Ishikawa (cell line): ENCODE measurements around the gene OGDHL.

Source experiments
- CEBPB ChIP-seq: IDR thresholded peaks from 2 replicates; pipeline ENCODE4 v1.6.1; 2012
- CREB1 ChIP-seq: IDR thresholded peaks from 2 replicates; pipeline ENCODE4 v1.6.1; 2012; ENCODE audit warnings: low read depth
- EGR1 ChIP-seq: IDR thresholded peaks from 2 replicates; pipeline ENCODE4 v1.6.1; 2012
- EP300 ChIP-seq: IDR thresholded peaks from 2 replicates; pipeline ENCODE4 v1.6.1; 2012; ENCODE audit warnings: borderline replicate concordance
- FOXM1 ChIP-seq: IDR thresholded peaks from 2 replicates; pipeline ENCODE4 v1.6.1; 2012; ENCODE audit warnings: low read depth, borderline replicate concordance
- NFIC ChIP-seq: IDR thresholded peaks from 2 replicates; pipeline ENCODE4 v1.6.1; 2012
- RAD21 ChIP-seq: IDR thresholded peaks from 2 replicates; pipeline ENCODE4 v1.6.1; 2012; ENCODE audit warnings: low read depth
- TAF1 ChIP-seq: IDR thresholded peaks from 2 replicates; pipeline ENCODE4 v1.6.1; 2012; ENCODE audit warnings: low read depth, mild to moderate bottlenecking
- TCF12 ChIP-seq: IDR thresholded peaks from 2 replicates; pipeline ENCODE4 v1.6.1; 2012; ENCODE audit warnings: low read depth
- TEAD4 ChIP-seq: IDR thresholded peaks from 2 replicates; pipeline ENCODE4 v1.6.1; 2012
- YY1 ChIP-seq: IDR thresholded peaks from 2 replicates; pipeline ENCODE4 v1.6.1; 2012; ENCODE audit warnings: low read depth
- ZBTB7A ChIP-seq: IDR thresholded peaks from 2 replicates; pipeline ENCODE4 v1.6.1; 2012; ENCODE audit warnings: low read depth
- TF ChIP-seq, protein P1 (sequence below): IDR thresholded peaks from 2 replicates; pipeline ENCODE4 v1.6.1; 2012
- TF ChIP-seq, protein P2 (sequence below): IDR thresholded peaks from 2 replicates; pipeline ENCODE4 v1.6.1; 2012
- TF ChIP-seq, protein P3 (sequence below): IDR thresholded peaks from 2 replicates; pipeline ENCODE4 v1.6.1; 2012; ENCODE audit warnings: low read depth, mild to moderate bottlenecking

Gene OGDHL

DNA sequence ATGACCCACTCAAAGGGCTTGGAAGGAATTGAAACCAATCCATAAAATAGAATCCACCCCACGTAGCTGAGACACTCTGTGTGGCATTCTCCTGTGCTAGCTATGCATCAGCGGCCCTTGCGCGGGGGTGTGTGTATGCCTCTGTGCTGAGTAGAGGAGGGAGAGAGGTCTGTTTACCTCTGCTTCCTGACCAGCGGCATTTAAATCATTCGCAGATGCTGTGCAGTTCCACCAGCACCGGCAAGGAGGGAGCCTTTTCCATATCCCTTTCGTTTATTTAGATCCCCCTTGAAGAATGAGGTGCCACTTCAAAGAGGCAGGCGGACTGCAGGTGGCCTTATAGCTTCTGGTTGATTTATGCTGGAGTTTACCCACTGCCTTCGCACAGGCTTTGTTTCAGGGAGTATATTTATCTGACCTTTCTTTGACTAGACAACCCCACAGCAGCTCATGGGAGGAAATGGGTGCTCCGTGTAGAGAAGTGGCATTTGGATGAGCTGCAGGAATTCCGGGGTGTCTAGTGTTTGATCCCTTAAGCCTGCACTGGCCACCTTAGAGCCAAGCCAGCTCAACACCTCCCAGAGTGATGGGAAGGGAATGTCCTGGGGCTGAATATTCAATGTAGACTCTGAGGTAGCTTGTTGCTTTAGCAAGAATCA, 71.3 kb downstream of the OGDHL start:
- TF ChIP-seq CREB1, result no peak
- no peak for TF ChIP-seq TCF12
- no peak for TF ChIP-seq TEAD4
- no peak for TF ChIP-seq NFIC
- TF ChIP-seq RAD21, result no peak
- TF ChIP-seq, protein P1, sequence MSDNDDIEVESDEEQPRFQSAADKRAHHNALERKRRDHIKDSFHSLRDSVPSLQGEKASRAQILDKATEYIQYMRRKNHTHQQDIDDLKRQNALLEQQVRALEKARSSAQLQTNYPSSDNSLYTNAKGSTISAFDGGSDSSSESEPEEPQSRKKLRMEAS, result no peak

DNA sequence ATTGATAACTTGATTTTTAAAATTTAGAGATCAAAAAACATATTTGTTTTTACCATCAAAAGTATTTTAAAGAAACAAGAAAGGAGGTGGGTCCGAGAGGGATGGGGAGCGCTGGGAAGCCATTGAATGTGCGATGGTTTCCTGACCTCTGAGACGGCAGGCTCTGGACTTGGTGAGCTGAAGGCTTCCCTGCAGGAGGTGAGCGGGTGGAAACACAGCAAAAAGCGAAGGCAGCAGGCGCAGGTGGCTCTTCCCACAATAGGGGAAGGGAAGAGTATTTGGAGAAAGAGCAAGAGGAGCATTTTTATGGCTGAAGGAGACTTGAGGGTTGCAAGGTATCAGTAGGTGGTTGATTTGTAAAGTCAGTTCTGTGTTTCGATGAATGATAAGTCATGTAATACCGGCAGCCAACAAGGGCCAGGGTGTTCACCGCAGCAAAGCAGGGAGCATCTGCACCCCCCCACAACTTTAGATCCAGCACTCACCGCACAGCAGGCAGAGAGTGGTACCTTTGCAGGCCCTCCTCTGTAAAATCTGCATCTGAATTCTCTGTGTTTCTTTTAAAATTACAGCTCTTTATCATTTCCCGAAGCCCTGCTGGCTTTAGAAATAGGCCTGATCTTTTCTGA, 72.1 kb downstream of the OGDHL start:
- TF ChIP-seq, protein P2, sequence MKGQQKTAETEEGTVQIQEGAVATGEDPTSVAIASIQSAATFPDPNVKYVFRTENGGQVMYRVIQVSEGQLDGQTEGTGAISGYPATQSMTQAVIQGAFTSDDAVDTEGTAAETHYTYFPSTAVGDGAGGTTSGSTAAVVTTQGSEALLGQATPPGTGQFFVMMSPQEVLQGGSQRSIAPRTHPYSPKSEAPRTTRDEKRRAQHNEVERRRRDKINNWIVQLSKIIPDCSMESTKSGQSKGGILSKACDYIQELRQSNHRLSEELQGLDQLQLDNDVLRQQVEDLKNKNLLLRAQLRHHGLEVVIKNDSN, result no peak
- TF ChIP-seq ZBTB7A (no peak), RAD21 (no peak)
- TF ChIP-seq, protein P3, sequence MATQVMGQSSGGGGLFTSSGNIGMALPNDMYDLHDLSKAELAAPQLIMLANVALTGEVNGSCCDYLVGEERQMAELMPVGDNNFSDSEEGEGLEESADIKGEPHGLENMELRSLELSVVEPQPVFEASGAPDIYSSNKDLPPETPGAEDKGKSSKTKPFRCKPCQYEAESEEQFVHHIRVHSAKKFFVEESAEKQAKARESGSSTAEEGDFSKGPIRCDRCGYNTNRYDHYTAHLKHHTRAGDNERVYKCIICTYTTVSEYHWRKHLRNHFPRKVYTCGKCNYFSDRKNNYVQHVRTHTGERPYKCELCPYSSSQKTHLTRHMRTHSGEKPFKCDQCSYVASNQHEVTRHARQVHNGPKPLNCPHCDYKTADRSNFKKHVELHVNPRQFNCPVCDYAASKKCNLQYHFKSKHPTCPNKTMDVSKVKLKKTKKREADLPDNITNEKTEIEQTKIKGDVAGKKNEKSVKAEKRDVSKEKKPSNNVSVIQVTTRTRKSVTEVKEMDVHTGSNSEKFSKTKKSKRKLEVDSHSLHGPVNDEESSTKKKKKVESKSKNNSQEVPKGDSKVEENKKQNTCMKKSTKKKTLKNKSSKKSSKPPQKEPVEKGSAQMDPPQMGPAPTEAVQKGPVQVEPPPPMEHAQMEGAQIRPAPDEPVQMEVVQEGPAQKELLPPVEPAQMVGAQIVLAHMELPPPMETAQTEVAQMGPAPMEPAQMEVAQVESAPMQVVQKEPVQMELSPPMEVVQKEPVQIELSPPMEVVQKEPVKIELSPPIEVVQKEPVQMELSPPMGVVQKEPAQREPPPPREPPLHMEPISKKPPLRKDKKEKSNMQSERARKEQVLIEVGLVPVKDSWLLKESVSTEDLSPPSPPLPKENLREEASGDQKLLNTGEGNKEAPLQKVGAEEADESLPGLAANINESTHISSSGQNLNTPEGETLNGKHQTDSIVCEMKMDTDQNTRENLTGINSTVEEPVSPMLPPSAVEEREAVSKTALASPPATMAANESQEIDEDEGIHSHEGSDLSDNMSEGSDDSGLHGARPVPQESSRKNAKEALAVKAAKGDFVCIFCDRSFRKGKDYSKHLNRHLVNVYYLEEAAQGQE, result no peak
- TF ChIP-seq, protein P1, result no peak

DNA sequence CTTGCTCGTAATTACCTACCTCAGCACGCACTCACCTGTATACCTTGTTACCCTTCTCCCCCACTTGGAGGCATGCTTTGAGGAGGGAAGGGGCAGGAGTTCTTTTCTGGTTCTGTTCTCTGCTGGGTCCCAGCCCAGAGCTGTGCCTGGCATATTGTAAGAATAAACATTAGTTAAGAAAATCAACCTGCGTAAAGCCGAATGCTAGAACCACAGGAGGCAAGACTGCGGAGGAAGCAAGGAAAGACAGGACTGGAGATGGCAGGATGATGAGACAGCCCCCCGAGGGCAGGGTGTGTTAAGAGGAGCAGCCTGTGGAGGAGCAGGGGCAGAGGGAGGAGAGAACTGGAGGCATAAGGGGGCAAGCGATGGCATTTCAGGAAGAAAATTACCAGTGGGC, 73.2 kb downstream of the OGDHL start:
- TF ChIP-seq, protein P2, result no peak
- TF ChIP-seq, protein P1, result no peak
- TF ChIP-seq CEBPB, result no peak
- no peak for TF ChIP-seq RAD21
- no peak for TF ChIP-seq TAF1
- no peak for TF ChIP-seq TEAD4
- no peak for TF ChIP-seq NFIC
- no peak for TF ChIP-seq EP300
- TF ChIP-seq CREB1, result no peak
- TF ChIP-seq TCF12, result no peak
- no peak for TF ChIP-seq FOXM1
- no peak for TF ChIP-seq EGR1
- TF ChIP-seq YY1, result no peak
- no peak for TF ChIP-seq ZBTB7A
- TF ChIP-seq, protein P3, result no peak

DNA sequence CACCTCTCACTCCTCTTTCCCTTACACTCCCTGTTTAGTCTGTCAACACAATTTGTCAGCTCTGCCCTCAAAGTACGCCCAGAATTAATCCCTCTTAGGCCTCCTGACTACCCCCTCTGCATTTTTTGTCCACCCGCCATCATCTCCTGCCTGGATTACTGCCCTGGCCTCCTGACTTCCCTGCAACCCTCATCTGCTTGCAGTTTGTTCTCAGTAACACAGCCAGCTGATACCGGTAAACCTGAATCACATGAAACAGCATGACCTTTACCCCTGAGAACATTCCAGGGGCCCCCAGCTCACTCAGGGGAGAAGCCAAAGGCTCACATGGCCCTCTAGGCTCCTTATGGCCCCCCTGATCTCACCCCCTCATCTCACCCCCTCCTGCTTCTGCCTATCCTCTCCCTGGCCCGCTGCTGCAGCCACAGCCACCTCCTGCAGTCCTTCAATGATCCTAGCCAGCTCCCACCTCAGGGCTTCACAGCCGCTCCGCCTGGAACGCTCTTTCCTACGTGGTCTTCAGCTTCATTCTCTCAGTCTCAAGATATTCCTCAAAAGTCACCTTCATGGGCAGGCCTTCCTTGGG, 73.8 kb downstream of the OGDHL start:
- no peak for TF ChIP-seq TCF12
- TF ChIP-seq CREB1, result no peak
- TF ChIP-seq EGR1, result no peak
- TF ChIP-seq CEBPB, result no peak
- TF ChIP-seq NFIC, result no peak
- TF ChIP-seq, protein P3, result no peak

DNA sequence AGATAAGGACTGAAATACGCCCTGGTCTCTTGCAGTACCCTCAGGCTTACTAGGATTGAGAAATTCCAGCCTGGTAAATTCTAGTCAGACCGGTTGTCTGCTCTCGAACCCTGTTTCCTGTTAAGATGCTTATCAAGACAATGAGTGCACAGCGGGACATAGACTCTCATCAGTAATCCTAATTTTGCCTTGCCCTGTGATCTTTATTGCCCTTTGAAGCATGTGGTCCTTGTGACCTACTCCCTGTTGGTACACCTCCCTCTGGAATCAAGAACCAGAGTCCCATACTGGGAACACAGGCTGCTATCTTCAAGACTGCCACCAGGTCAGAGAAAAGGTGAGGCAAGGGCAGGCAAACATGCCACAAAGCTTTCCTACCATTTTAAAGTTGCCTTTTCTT, 75.5 kb downstream of the OGDHL start:
- no peak for TF ChIP-seq EGR1
- TF ChIP-seq, protein P2, result no peak
- TF ChIP-seq TEAD4, result no peak
- no peak for TF ChIP-seq EP300
- TF ChIP-seq FOXM1, result no peak
- no peak for TF ChIP-seq TCF12
- TF ChIP-seq, protein P1, result no peak
- TF ChIP-seq TAF1, result no peak
- TF ChIP-seq, protein P3, result no peak
- TF ChIP-seq ZBTB7A, result no peak
- TF ChIP-seq NFIC, result no peak
- no peak for TF ChIP-seq CEBPB
- TF ChIP-seq YY1, result no peak
